Measurements from ENCODE around the gene GIN1.
"Not testable (repeated sequence)": the region's sequence is repeated elsewhere in the genome, so short reads cannot be mapped to it uniquely, and the experiment has no call there.

GIN1 gene

DNA sequence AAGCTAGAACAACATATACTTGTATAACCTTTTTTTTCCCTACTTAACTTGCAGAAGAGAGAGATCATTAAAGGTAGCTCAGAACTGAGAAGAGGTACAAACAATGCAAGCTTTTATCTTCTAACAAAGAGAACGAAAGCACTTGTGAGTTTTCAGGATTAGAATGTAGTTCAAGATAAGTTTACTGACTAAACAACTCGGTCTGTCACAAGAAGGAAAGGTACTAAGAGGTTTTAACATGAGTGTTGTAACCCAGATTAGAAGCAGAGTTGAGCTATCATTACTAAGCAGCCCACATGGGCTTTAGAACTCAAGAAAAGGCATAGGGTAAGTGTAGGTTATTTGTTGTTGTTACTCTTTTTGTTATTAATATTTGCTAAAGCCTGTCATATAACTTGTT lies 25.2 kb downstream of the GIN1 start:
- peaks cover 20% of the 10 kb centered on the region for H3K36me3 Mint-ChIP-seq
- no peaks in the 10 kb centered on the region for H3K9me3 Mint-ChIP-seq
- H3K27me3 Mint-ChIP-seq: no peaks in the 10 kb centered on the region
- no peak overlapping the region for H3K4me3 Mint-ChIP-seq
- DNase-seq: no peak
- H3K27ac Mint-ChIP-seq: no peak overlapping the region
- CTCF ChIA-PET: no interaction called here
- no peaks in the 10 kb centered on the region for H3K4me1 Mint-ChIP-seq

DNA sequence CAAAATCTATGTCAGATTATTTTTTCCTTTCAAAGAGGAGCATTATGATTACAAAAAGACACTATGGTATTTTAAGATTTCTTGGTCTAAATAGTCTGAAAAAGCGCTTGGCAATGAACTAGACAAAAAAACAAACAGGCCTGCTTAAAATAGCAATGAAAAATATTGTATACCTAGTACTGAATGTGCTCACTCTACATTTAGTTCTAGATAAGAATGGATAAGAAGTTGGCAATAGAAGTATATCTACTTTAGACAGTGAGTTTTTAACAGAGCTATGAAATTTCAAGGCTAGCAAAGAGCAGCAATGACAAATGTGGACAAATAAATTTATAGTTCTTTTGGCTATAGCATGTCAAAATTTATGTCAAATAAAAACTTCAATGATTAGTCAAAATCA lies 26.2 kb downstream of the GIN1 start:
- Mint-ChIP-seq H3K4me1 (no peaks in the 10 kb centered on the region), H3K27ac (no peak overlapping the region), H3K9me3 (no peaks in the 10 kb centered on the region), H3K27me3 (no peaks in the 10 kb centered on the region), H3K4me3 (no peak overlapping the region), H3K36me3 (peaks cover 23% of the 10 kb centered on the region)
- DNase-seq: no peak
- CTCF ChIA-PET: no interaction called here

DNA sequence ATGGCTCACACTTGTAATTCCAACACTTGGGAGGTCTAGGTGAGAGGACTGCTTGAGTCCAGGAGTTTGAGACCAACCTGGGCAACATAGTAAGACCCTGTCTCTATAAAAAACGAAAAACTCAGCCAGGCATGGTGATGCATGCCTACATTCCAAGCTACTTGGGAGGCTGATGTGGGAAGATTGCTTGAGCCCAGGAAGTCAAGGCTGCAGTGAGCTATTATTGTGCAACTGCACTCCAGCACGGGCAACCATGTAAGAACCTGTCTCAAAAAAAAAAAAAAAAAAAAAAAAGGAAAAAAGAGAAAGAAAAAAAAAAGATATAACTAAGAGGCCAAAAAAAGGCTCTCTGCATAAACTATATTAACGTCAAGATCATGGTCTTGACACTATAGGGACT lies 27.3 kb downstream of the GIN1 start:
- H3K27ac Mint-ChIP-seq: no peak overlapping the region
- CTCF ChIA-PET: no interaction called here
- no peak overlapping the region for H3K4me3 Mint-ChIP-seq
- no peaks in the 10 kb centered on the region for H3K27me3 Mint-ChIP-seq
- H3K36me3 Mint-ChIP-seq: peaks cover 22% of the 10 kb centered on the region
- no peak for DNase-seq
- no peaks in the 10 kb centered on the region for H3K9me3 Mint-ChIP-seq
- no peaks in the 10 kb centered on the region for H3K4me1 Mint-ChIP-seq

DNA sequence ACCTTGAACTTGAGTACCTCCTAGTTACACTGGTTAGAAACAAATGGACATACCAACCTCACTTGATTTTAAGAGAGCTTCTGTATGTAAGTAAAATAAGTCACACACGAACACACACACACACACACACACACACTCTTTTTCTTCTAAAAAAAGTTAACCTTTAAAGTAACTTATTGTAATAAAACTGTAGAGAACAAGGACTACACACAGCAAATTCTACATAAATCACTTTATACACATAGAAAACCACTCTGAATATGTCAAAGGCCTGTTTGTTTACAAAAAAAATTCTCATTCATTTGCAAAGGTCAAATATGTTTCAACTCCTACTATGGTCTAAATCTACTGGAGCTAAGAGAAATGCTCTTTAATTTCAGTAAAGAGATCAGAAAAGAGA lies 29.1 kb downstream of the GIN1 start:
- CTCF ChIA-PET: no interaction called here
- Mint-ChIP-seq H3K4me1 (no peaks in the 10 kb centered on the region), H3K27ac (no peak overlapping the region), H3K9me3 (no peaks in the 10 kb centered on the region), H3K4me3 (no peak overlapping the region), H3K27me3 (no peaks in the 10 kb centered on the region), H3K36me3 (peaks cover 20% of the 10 kb centered on the region)
- DNase-seq: no peak

DNA sequence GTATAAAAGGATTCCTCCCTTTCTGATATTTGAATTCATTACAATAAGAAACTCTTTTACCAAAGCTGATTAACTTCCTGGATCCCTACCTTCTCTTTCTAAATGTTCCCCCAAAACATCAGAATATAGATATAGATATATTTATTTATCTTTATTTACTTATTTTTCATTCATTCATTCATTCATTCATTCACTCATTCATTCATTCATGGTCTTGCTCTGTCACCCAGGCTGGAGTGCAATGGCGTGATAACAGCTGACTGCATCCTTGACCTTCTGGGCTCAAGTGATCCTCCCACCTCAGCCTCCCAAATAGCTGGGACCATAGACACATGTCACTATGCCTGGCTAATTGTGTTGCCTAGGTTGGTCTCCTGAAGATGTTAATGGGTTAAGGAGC lies 30.7 kb downstream of the GIN1 start:
- DNase-seq: no peak
- Mint-ChIP-seq H3K4me1 (no peaks in the 10 kb centered on the region), H3K27me3 (no peaks in the 10 kb centered on the region), H3K9me3 (peaks cover 1% of the 10 kb centered on the region), H3K27ac (no peak overlapping the region), H3K4me3 (no peak overlapping the region), H3K36me3 (peaks cover 26% of the 10 kb centered on the region)
- CTCF ChIA-PET: no interaction called here

DNA sequence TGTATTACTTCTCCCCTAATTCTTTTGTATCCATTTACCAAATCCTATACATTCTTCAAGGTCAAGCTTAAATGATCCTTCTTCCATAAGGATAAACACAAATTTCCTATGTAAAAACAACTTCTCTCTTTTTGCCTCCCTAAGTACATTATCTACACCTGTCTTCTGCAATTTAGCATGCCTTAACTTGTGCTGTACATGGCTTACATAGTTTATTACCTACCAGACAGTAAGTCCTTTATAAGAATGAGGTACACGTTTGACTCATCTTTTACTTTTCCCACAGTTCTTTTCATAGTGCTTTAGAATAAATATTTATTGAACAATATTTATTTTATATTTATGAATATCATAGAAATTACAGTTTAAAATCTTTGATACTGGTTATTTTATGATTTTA lies 33.4 kb downstream of the GIN1 start:
- Mint-ChIP-seq H3K4me3 (no peak overlapping the region), H3K27ac (no peak overlapping the region), H3K36me3 (peaks cover 25% of the 10 kb centered on the region), H3K4me1 (no peaks in the 10 kb centered on the region), H3K9me3 (peaks cover 14% of the 10 kb centered on the region), H3K27me3 (no peaks in the 10 kb centered on the region)
- DNase-seq: no peak
- CTCF ChIA-PET: no interaction called here

DNA sequence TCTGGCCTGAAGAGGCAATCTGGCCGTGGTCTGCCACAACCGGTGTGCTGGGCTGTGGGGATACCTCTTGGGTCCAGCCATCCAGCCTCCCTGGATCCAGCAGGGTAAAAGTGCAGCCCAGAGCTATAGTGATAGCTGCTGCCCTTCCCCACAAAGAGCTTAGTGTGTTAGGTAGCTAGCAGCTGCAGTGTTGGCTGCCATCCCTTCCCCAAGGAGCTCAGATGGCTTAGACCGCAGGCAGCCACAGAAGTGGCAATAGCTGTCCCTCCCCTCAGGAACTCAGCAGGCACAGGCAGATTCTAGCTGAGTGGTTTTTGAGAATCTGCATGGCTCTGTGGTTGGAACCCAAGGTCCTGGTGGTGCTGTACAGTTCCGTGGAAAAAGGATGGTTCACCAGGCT lies 40.1 kb downstream of the GIN1 start:
- peaks cover 7% of the 10 kb centered on the region for H3K36me3 Mint-ChIP-seq
- no peak for DNase-seq
- H3K27ac Mint-ChIP-seq: no peak overlapping the region
- CTCF ChIA-PET: no interaction called here
- H3K9me3 Mint-ChIP-seq: peaks cover 50% of the 10 kb centered on the region
- no peaks in the 10 kb centered on the region for H3K4me1 Mint-ChIP-seq
- no peaks in the 10 kb centered on the region for H3K27me3 Mint-ChIP-seq
- H3K4me3 Mint-ChIP-seq: no peak overlapping the region

DNA sequence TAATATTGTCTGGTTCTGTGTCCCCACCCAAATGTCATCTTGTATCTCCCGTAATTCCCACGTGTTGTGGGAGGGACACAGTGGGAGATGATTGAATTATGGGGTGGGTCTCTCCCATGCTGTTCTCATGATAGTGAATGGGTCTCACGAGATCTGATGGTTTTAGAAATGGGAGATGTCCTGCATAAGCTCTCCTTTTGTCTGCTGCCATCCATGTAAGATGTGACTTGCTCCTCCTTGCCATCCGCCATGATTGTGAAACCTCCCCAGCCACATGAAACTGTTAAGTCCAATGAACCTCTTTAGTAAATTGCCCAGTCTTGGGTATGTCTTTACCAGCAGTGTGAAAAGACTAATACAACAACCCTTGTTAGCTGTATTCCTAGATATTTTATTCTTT lies 44.5 kb downstream of the GIN1 start:
- no peaks in the 10 kb centered on the region for H3K4me1 Mint-ChIP-seq
- no peak overlapping the region for H3K27ac Mint-ChIP-seq
- CTCF ChIA-PET: no interaction called here
- peaks cover 36% of the 10 kb centered on the region for H3K9me3 Mint-ChIP-seq
- H3K27me3 Mint-ChIP-seq: peaks cover 3% of the 10 kb centered on the region
- no peaks in the 10 kb centered on the region for H3K36me3 Mint-ChIP-seq
- H3K4me3 Mint-ChIP-seq: no peak overlapping the region
- no peak for DNase-seq

DNA sequence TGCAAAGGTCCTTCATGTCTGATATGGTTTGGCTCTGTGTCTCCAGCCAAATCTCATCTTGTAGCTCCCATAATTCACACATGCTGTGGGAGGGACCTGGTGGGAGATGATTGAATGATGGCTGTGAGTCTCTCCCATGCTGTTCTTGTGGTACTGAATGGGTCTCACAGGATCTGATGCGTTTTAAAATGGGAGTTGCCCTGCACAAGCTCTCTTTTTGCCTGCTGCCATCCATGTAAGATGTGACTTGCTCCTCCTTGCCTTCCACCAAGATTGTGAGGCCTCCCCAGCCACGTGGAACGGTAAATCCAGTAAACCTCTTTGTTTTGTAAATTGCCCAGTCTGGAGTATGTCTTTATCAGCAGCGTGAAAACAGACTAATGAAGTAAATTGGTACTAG lies 46.4 kb downstream of the GIN1 start:
- H3K4me3 Mint-ChIP-seq, H3K27ac Mint-ChIP-seq, H3K27me3 Mint-ChIP-seq, H3K4me1 Mint-ChIP-seq, DNase-seq, H3K36me3 Mint-ChIP-seq, CTCF ChIA-PET: not testable (repeated sequence)
- H3K9me3 Mint-ChIP-seq: peaks cover 30% of the 10 kb centered on the region

DNA sequence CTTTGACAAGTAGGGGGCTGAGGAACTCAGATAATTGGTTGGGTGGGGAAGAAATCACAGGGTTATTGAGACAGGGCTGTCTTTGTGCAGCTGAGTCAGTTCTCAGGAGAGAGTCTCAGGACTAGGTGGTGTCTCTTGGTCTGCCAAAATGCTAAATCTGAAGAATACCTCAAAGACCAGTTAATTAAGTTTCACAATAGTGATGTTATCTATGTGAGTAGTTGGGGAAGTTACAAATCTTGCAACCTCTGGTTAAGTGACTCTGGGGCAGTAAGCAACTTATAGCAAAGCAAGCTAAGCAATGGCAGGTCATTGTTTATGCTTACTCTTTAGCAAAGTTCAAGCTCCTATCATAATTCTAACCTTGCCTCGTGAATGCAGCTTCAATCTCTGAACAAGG lies 53.6 kb downstream of the GIN1 start:
- peaks cover 3% of the 10 kb centered on the region for H3K27me3 Mint-ChIP-seq
- DNase-seq: no peak
- no peak overlapping the region for H3K4me3 Mint-ChIP-seq
- no peaks in the 10 kb centered on the region for H3K9me3 Mint-ChIP-seq
- H3K4me1 Mint-ChIP-seq: no peaks in the 10 kb centered on the region
- CTCF ChIA-PET: interaction anchor here (1.3 kb wide), 1 partner anchor 74 kb away, joined by 6 read pairs; no protein-coding TSS in a partner anchor
- no peak overlapping the region for H3K27ac Mint-ChIP-seq
- no peaks in the 10 kb centered on the region for H3K36me3 Mint-ChIP-seq

DNA sequence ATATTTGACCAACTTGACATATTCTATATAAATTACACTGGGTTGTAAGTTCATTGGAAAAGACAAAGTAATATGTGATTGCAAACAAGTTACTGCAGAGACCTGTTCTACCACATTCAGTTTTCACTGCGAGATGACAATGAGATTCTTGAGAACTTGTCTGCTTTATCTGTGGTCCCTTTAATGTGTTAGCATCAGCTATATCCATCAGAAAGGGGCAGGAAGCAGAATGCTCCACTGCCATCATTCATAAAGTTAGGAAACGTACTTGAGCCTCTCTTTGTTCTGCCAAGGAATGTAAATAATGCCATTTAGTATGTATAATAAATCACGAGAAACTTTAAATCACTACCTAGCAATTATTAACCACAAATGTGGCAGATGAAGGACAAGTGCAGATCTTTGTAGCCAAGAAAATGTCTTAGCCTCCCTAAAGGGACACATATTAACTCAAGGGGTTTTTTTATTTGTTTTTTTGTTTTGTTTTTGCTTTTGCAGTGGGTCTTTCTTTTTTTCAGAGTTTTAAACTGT lies 59.4 kb downstream of the GIN1 start:
- no peaks in the 10 kb centered on the region for H3K36me3 Mint-ChIP-seq
- no peak overlapping the region for H3K4me3 Mint-ChIP-seq
- peaks cover 7% of the 10 kb centered on the region for H3K27me3 Mint-ChIP-seq
- no peak overlapping the region for H3K27ac Mint-ChIP-seq
- CTCF ChIA-PET: no interaction called here
- DNase-seq: no peak
- no peaks in the 10 kb centered on the region for H3K9me3 Mint-ChIP-seq
- H3K4me1 Mint-ChIP-seq: no peaks in the 10 kb centered on the region

DNA sequence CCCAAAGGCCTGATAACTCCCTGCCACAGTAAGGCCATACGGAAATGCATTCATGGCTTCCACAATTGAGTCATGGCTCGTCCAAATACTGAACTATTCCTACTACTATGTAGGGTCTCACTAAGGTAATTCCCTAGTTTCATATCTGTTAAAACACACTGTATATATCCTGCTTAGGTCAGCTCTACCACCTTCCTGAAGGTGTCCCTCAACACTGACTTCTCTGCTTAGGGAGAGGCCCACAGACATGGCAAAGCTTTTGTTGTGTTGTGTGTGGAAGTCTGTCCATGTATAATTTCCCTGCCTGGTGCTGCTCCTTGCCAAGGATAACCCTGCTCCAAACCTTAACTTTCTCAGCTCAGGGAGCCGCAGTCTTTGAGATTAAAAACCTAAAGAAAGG lies 60.4 kb downstream of the GIN1 start:
- H3K4me1 Mint-ChIP-seq: no peaks in the 10 kb centered on the region
- CTCF ChIA-PET: no interaction called here
- H3K4me3 Mint-ChIP-seq: no peak overlapping the region
- no peaks in the 10 kb centered on the region for H3K9me3 Mint-ChIP-seq
- H3K36me3 Mint-ChIP-seq: no peaks in the 10 kb centered on the region
- no peak for DNase-seq
- peaks cover 7% of the 10 kb centered on the region for H3K27me3 Mint-ChIP-seq
- H3K27ac Mint-ChIP-seq: no peak overlapping the region

DNA sequence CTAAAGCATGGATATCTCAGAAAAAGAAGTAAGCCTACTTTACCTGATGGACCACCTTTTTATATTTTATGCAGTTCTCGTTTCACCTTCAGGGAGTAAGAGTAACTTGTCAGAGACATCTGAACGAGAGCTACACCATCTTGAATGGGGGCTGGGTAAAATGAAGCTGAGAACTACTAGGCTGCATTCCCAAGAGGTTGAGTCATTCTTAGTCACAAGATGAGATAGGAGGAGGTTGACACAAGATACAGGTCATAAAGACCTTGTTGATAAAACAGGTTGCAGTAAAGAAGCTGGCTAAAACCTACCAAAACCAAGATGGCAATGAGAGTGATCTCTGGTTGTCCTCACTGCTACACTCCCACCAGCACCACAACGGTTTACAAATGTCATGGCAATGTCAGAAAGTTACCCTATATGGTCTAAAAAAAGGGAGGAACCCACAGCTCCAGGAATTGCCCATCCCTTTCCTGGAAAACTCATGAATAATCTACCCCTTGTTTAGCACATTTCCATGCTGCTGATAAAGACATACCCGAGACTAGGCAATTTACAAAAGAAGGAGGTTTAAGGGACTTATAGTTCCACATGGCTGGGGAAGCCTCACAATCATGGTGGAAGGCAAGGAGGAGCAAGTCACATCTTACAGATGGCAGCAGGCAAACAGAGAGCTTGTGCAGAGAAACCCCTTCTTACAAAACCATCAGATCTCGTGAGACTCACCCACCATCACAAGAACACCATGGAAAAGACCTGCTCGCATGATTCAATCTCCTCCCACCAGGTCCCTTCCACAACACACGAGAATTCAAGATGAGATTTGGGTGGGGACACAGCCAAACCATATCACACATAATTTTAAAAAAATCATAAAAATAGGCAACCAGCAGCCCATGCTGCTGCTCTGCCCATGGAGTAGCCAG lies 62.5 kb downstream of the GIN1 start:
- H3K27ac Mint-ChIP-seq: no peak overlapping the region
- no peak overlapping the region for H3K4me3 Mint-ChIP-seq
- no peaks in the 10 kb centered on the region for H3K36me3 Mint-ChIP-seq
- no peaks in the 10 kb centered on the region for H3K9me3 Mint-ChIP-seq
- H3K4me1 Mint-ChIP-seq: no peaks in the 10 kb centered on the region
- H3K27me3 Mint-ChIP-seq: peaks cover 7% of the 10 kb centered on the region
- no peak for DNase-seq
- CTCF ChIA-PET: no interaction called here

DNA sequence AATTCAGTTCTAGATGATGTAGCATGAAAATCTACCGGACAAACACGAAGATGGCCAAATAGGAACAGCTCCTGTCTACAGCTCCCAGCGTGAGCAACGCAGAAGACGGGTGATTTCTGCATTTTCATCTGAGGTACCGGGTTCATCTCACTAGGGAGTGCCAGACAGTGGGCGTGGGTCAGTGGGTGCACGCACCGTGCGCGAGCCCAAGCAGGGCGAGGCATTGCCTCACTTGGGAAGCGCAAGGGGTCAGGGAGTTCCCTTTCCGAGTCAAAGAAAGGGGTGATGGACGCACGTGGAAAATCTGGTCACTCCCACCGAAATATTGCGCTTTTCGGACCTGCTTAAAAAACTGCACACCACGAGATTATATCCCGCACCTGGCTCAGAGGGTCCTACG lies 73.2 kb downstream of the GIN1 start:
- CTCF ChIA-PET, H3K4me3 Mint-ChIP-seq, H3K4me1 Mint-ChIP-seq, H3K36me3 Mint-ChIP-seq, H3K27ac Mint-ChIP-seq, H3K27me3 Mint-ChIP-seq, H3K9me3 Mint-ChIP-seq, DNase-seq: not testable (repeated sequence)

DNA sequence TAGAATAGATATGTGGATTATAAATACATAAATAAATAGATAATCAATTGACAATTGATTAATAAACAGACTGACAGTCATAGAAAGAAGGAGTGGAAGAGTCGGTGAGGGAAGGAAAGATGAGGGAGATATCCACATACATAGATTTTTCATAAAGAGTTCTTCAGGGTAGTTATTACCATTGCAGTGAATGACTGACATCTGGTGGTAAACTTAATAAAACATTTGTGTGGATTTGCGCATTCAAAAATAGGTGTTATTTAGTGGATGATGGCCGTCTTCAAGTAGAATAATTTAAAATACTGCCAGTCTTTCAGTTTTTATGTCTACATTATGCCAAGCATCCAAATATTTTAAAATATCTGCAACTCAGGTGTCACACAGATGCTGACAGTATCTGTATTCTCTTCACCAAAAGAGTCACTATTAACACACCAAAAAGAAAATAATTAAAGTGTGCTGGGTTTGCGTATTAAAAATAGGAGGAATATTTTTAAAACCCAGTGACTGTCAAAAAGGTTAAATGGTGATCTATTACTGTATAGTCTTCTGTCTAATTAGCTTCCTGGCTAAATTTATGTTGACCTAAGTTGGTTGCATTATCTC lies 78.8 kb downstream of the GIN1 start:
- Mint-ChIP-seq H3K4me1 (peaks cover 5% of the 10 kb centered on the region), H3K9me3 (no peaks in the 10 kb centered on the region), H3K27me3 (peaks cover 6% of the 10 kb centered on the region), H3K36me3 (no peaks in the 10 kb centered on the region), H3K4me3 (no peak overlapping the region), H3K27ac (no peak overlapping the region)
- DNase-seq: no peak
- CTCF ChIA-PET: interaction anchor here (0.7 to 1.8 kb wide), 3 partner anchors 98 to 359 kb away, joined by 3 to 8 read pairs (median 3); no protein-coding TSS in a partner anchor
